PC-3 (cell line): ENCODE data around the gene HLA-DMB. TPM values are rescaled to one million over a fixed set of nuclear protein-coding genes. Genes with fewer than 3 reads are reported as not detected.
A peak's percentile ranks its signal among the peaks of the same experiment; 100 is the strongest.

ENCODE experiments used
- ATAC-seq: fragments of 200-7000 bp; cut with Tn5 transposase; 2 replicates; pipeline ENCODE4 v1.9.1; 2020; ENCODE audit warnings: mild to moderate bottlenecking, moderate library complexity
- BruUV-seq: library from RNA; stranded (reverse); fragments of 400-500 nt; replicated peaks from 2 replicates; lab custom pipeline; 2021; lab: Mats Ljungman, UMichigan
- CTCF ChIA-PET: fragments of 300-600 bp; sonication (Branson Sonifier 250); formaldehyde crosslinking; loops from one replicate; lab custom pipeline; 2022; ENCODE audit warnings: antibody characterized with exemption; lab: Charles Lee
- POLR2A ChIA-PET: fragments of 300-600 bp; sonication (Branson Sonifier 250); formaldehyde crosslinking; loops from one replicate; lab custom pipeline; 2022; ENCODE audit warnings: antibody characterized with exemption; ENCODE audit not compliant: unreplicated experiment; lab: Charles Lee
- DNase-seq: peaks from one replicate; pipeline ENCODE4 v3.0.0-alpha.2; 2015
- H2AFZ ChIP-seq: fragments of 300-600 bp; sonication (generic); 2 replicates; pipeline ENCODE4 v1.6.0; 2016; ENCODE audit warnings: antibody characterized with exemption, low read length
- H3F3A ChIP-seq: fragments of 300-600 bp; sonication (generic); one replicate; pipeline ENCODE4 v1.6.0; 2017; ENCODE audit warnings: antibody characterized with exemption, low read length, control low read depth, mild to moderate bottlenecking; ENCODE audit not compliant: unreplicated experiment
- H3K27ac ChIP-seq: fragments of 300-600 bp; sonication (generic); 2 replicates; pipeline ENCODE4 v1.5.1; 2016; ENCODE audit warnings: mild to moderate bottlenecking, low read length
- H3K27me3 ChIP-seq: fragments of 300-600 bp; sonication (generic); 2 replicates; pipeline ENCODE4 v1.6.1; 2016; ENCODE audit warnings: low read length, mixed read lengths
- H3K36me3 ChIP-seq: fragments of 300-600 bp; sonication (generic); 2 replicates; pipeline ENCODE4 v1.6.1; 2016; ENCODE audit warnings: low read depth, mixed run types, low read length, mixed read lengths
- H3K4me1 ChIP-seq: fragments of 300-600 bp; sonication (generic); 2 replicates; pipeline ENCODE4 v1.5.1; 2016; ENCODE audit warnings: low read length; ENCODE audit not compliant: insufficient read depth
- H3K4me2 ChIP-seq: fragments of 300-600 bp; sonication (generic); 2 replicates; pipeline ENCODE4 v1.6.0; 2016; ENCODE audit warnings: low read length
- H3K4me3 ChIP-seq: fragments of 300-600 bp; sonication (generic); 2 replicates; pipeline ENCODE4 v1.5.1; 2016; ENCODE audit warnings: mild to moderate bottlenecking, low read length, mixed read lengths
- H3K79me2 ChIP-seq: fragments of 300-600 bp; sonication (generic); 2 replicates; pipeline ENCODE4 v1.6.1; 2017; ENCODE audit warnings: low read length, mixed read lengths
- H3K9ac ChIP-seq: fragments of 300-600 bp; sonication (generic); 2 replicates; pipeline ENCODE4 v1.6.0; 2016; ENCODE audit warnings: mild to moderate bottlenecking, low read length
- H3K9me2 ChIP-seq: fragments of 300-600 bp; sonication (generic); replicated peaks from 2 replicates; pipeline ENCODE4 v1.6.1; 2016; ENCODE audit warnings: mixed run types, low read length, mixed read lengths
- H3K9me3 ChIP-seq: fragments of 300-600 bp; sonication (generic); 2 replicates; pipeline ENCODE4 v1.6.1; 2016; ENCODE audit warnings: low read length, mixed read lengths
- H4K20me1 ChIP-seq: fragments of 300-600 bp; sonication (generic); 2 replicates; pipeline ENCODE4 v1.6.1; 2016; ENCODE audit warnings: low read length, mixed read lengths
- CTCF ChIP-seq: fragments of 300-600 bp; sonication (generic); conservative IDR thresholded peaks from 2 replicates; pipeline ENCODE4 v1.5.1; 2017; ENCODE audit warnings: antibody characterized with exemption, low read depth, mild to moderate bottlenecking, low read length
- EZH2 ChIP-seq: fragments of 300-600 bp; sonication (generic); IDR thresholded peaks from one replicate; pipeline ENCODE4 v1.6.1; 2017; ENCODE audit warnings: antibody characterized with exemption, mild to moderate bottlenecking, low read length; ENCODE audit not compliant: unreplicated experiment
- EZH2phosphoT487 ChIP-seq: fragments of 300-600 bp; sonication (generic); IDR thresholded peaks from 2 replicates; pipeline ENCODE4 v1.6.1; 2018; ENCODE audit warnings: mild to moderate bottlenecking, antibody characterized with exemption, low read length, borderline replicate concordance
- intact Hi-C: fragments of 100-400 bp; cut with micrococcal nuclease; formaldehyde crosslinking; loops from 2 replicates; pipeline ENCODE4 v1.9.0; 2023
- total RNA-seq: library from RNA; depleted of rRNA; stranded (reverse); fragments of >200 nt; gene quantifications from 2 replicates; pipeline ENCODE4 v1.2.3, GENCODE V29; 2014

HLA-DMB gene
- total RNA-seq, 1 experiment from 2014 or later: not detected

- H3K9ac ChIP-seq: peak overlapping the region; percentile 82
- H3K4me2 ChIP-seq: peak overlapping the region; percentile 94
- no peaks in the 10 kb centered on the region for H3K9me2 ChIP-seq
- H3F3A ChIP-seq: peaks cover 10% of the 10 kb centered on the region
- peak; percentile 28 for DNase-seq
- no peaks in the 10 kb centered on the region for H3K27me3 ChIP-seq
- H3K9me3 ChIP-seq: no peaks in the 10 kb centered on the region
- H3K4me1 ChIP-seq: peaks cover 37% of the 10 kb centered on the region
- no peak for ATAC-seq
- peaks cover 68% of the 10 kb centered on the region for H3K36me3 ChIP-seq
- BruUV-seq: no TSS peak
- H3K4me3 ChIP-seq: peak overlapping the region; percentile 98
- H3K27ac ChIP-seq: no peak overlapping the region
- H3K79me2 ChIP-seq: peaks cover 87% of the 10 kb centered on the region
- CTCF ChIA-PET: interaction anchor here (1.9 kb wide), 1 partner anchor 11 kb away, joined by 11 read pairs; no protein-coding TSS in a partner anchor
- POLR2A ChIA-PET: interaction anchor here (0.6 to 0.9 kb wide), 3 partner anchors 14 to 1426 kb away, joined by 3 to 5 read pairs (median 3); partner anchors contain the start of gene NFKBIL1
- TF ChIP-seq EZH2: no peak
- TF ChIP-seq CTCF: no peak
- intact Hi-C loops: loop anchor here (5.0 kb wide), 1 partner anchor 777 kb away; no protein-coding TSS in a partner anchor
- peaks cover 69% of the 10 kb centered on the region for H4K20me1 ChIP-seq
- no peak overlapping the region for H2AFZ ChIP-seq
Measured at GRCh38 chr6:32974016-32974333, 33.1 kb upstream of the HLA-DMB start.

- peaks cover 63% of the 10 kb centered on the region for H4K20me1 ChIP-seq
- no peaks in the 10 kb centered on the region for H3K27me3 ChIP-seq
- CTCF ChIA-PET: interaction anchor here (1.9 kb wide), 1 partner anchor 11 kb away, joined by 11 read pairs; no protein-coding TSS in a partner anchor
- no peak overlapping the region for H3K27ac ChIP-seq
- H3K79me2 ChIP-seq: peaks cover 84% of the 10 kb centered on the region
- H3K9me3 ChIP-seq: no peaks in the 10 kb centered on the region
- H3K4me1 ChIP-seq: peaks cover 39% of the 10 kb centered on the region
- H3K9ac ChIP-seq: peak overlapping the region; percentile 82
- no peak for TF ChIP-seq CTCF
- TF ChIP-seq EZH2: no peak
- no peak for TF ChIP-seq EZH2phosphoT487
- no peak for ATAC-seq
- H3K9me2 ChIP-seq: no peaks in the 10 kb centered on the region
- no peak overlapping the region for H2AFZ ChIP-seq
- H3K4me2 ChIP-seq: peak overlapping the region; percentile 94
- peaks cover 9% of the 10 kb centered on the region for H3F3A ChIP-seq
- POLR2A ChIA-PET: interaction anchor here (0.6 to 0.7 kb wide), 2 partner anchors 41 to 1426 kb away, joined by 3 to 4 read pairs; partner anchors contain the start of gene NFKBIL1
- peak overlapping the region; percentile 98 for H3K4me3 ChIP-seq
- DNase-seq: peak; percentile 27
- intact Hi-C loops: loop anchor here (5.0 kb wide), 1 partner anchor 776 kb away; no protein-coding TSS in a partner anchor
- no TSS peak for BruUV-seq
- peaks cover 63% of the 10 kb centered on the region for H3K36me3 ChIP-seq
Measured at GRCh38 chr6:32973144-32974015, 32.6 kb upstream of the HLA-DMB start.
